GM19372 (cell line): ENCODE results near the gene SWAP70.
"Not testable (repeated sequence)": the region's sequence is repeated elsewhere in the genome, so short reads cannot be mapped to it uniquely, and the experiment has no call there.

Source experiments
- ATAC-seq: cut with Tn5 transposase; IDR thresholded peaks from one replicate; pipeline ENCODE4 v1.9.1; 2021; ENCODE audit warnings: mild to moderate bottlenecking, low read depth, moderate library complexity; ENCODE audit not compliant: unreplicated experiment

SWAP70 gene

GRCh38 chr11:9663699-9664275 is at the start of gene SWAP70:
TSS of gene SWAP70 (plus strand) at chr11:9664077. CDS start at chr11:9664180, 103 bp downstream.
- peak; percentile 85 for ATAC-seq

- peak; percentile 40 for ATAC-seq
Measured at GRCh38 chr11:9615031-9615451, 48.8 kb upstream of the SWAP70 start.

GRCh38 chr11:9616042-9616675 is 47.7 kb upstream of the SWAP70 start:
- ATAC-seq = no peak

GRCh38 chr11:9616858-9617257 is 47.0 kb upstream of the SWAP70 start:
- ATAC-seq = no peak

- ATAC-seq = no peak
Measured at GRCh38 chr11:9617940-9618339, 45.9 kb upstream of the SWAP70 start.

- ATAC-seq = no peak
Measured at GRCh38 chr11:9619004-9619403, 44.9 kb upstream of the SWAP70 start.

GRCh38 chr11:9619971-9620370 is 43.9 kb upstream of the SWAP70 start:
- ATAC-seq = no peak

GRCh38 chr11:9622353-9622752 is 41.5 kb upstream of the SWAP70 start:
- not testable (repeated sequence) for ATAC-seq

- not testable (repeated sequence) for ATAC-seq
Measured at GRCh38 chr11:9623053-9623452, 40.8 kb upstream of the SWAP70 start.

GRCh38 chr11:9624448-9624847 is 39.4 kb upstream of the SWAP70 start:
- no peak for ATAC-seq

- no peak for ATAC-seq
Measured at GRCh38 chr11:9625162-9625561, 38.7 kb upstream of the SWAP70 start.

GRCh38 chr11:9625728-9626127 is 38.1 kb upstream of the SWAP70 start:
- ATAC-seq = no peak

GRCh38 chr11:9626496-9627394 is 37.1 kb upstream of the SWAP70 start:
- ATAC-seq = no peak

GRCh38 chr11:9629064-9629463 is 34.8 kb upstream of the SWAP70 start:
- no peak for ATAC-seq

- ATAC-seq = no peak
Measured at GRCh38 chr11:9633679-9634078, 30.2 kb upstream of the SWAP70 start.

GRCh38 chr11:9636691-9637090 is 27.2 kb upstream of the SWAP70 start:
- no peak for ATAC-seq

- no peak for ATAC-seq
Measured at GRCh38 chr11:9639099-9639498, 24.8 kb upstream of the SWAP70 start.

- no peak for ATAC-seq
Measured at GRCh38 chr11:9639985-9640384, 23.9 kb upstream of the SWAP70 start.

GRCh38 chr11:9642894-9643293 is 21.0 kb upstream of the SWAP70 start:
- ATAC-seq = no peak

- ATAC-seq = peak; percentile 59
Measured at GRCh38 chr11:9643751-9644150, 20.1 kb upstream of the SWAP70 start.

- no peak for ATAC-seq
Measured at GRCh38 chr11:9645881-9646280, 18.0 kb upstream of the SWAP70 start.
